Central memory CD8-positive, alpha-beta T cell (primary cell): ENCODE data around the gene IFNA5.

ENCODE experiments used
- ATAC-seq: fragments of 150-1000 bp; cut with Tn5 transposase; replicated peaks from 2 replicates; pipeline ENCODE4 v1.10.0; 2022; ENCODE audit warnings: mild to moderate bottlenecking, moderate FRiP score, moderate number of reproducible peaks; ENCODE audit not compliant: poor library complexity, severe bottlenecking; ENCODE audit errors: extremely low read depth
- DNase-seq, 2 donors: peaks; one replicate each; pipeline ENCODE4 v3.0.0; 2021; ENCODE audit warnings: low spot score in 2 of 2
- H3K27ac Mint-ChIP-seq: one replicate; pipeline ENCODE4 v1.8.0; 2022; ENCODE audit warnings: low read depth, mild to moderate bottlenecking, moderate library complexity, mixed read lengths
- H3K27me3 Mint-ChIP-seq: one replicate; pipeline ENCODE4 v1.8.0; 2022; ENCODE audit warnings: mixed read lengths
- H3K36me3 Mint-ChIP-seq: one replicate; pipeline ENCODE4 v1.8.0; 2022; ENCODE audit warnings: mild to moderate bottlenecking, moderate library complexity, mixed read lengths; ENCODE audit not compliant: insufficient read depth
- H3K4me1 Mint-ChIP-seq: one replicate; pipeline ENCODE4 v1.8.0; 2022; ENCODE audit warnings: mixed read lengths
- H3K4me3 Mint-ChIP-seq: one replicate; pipeline ENCODE4 v1.8.0; 2022; ENCODE audit warnings: mild to moderate bottlenecking, moderate library complexity, mixed read lengths
- H3K9me3 Mint-ChIP-seq: one replicate; pipeline ENCODE4 v1.8.0; 2022; ENCODE audit warnings: mixed read lengths

The IFNA5 gene

DNA sequence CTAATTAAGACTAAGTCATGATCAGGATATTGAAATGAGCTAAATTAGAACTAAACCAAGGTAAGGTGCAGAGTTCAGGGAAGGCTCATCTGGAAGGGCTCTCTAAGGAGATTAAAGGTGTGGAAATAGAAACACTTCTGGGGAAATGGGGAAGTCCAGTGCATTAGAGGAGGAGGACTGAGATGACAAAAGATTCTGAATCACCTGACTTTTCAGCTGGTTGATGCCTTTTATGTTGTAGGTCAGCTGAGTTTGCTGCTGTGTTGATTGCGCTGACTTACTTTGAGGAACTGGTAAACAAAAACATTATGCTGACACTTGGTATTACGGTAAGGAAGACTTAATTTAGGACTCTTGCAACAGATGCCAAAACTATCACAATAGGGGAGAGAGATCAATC, 23.8 kb downstream of the IFNA5 start:
- Mint-ChIP-seq H3K9me3 (peaks cover 3% of the 10 kb centered on the region), H3K4me3 (no peak overlapping the region), H3K27ac (no peak overlapping the region), H3K4me1 (no peaks in the 10 kb centered on the region), H3K36me3 (no peaks in the 10 kb centered on the region), H3K27me3 (peaks cover 48% of the 10 kb centered on the region)
- DNase-seq (no peak), ATAC-seq (no peak)

DNA sequence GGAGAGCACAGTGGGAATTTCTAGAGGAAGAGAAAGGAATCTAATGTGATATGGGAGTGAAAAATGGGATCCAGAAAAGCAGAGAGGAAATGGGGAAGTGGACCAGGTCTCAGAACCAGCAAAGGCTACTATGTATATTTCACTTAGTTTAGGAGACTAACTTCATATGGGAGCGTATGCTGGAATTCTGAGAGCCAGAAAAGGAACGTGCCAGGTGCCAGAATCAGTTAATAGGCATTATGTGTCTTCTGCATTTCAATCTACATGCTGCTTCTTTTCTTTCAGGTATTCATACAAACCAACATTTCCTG, 36.8 kb downstream of the IFNA5 start:
- H3K4me3 Mint-ChIP-seq, result no peak overlapping the region
- H3K27me3 Mint-ChIP-seq, result peaks cover 69% of the 10 kb centered on the region
- DNase-seq (no peak), ATAC-seq (no peak)
- H3K4me1 Mint-ChIP-seq, result no peaks in the 10 kb centered on the region
- no peaks in the 10 kb centered on the region for H3K9me3 Mint-ChIP-seq
- no peaks in the 10 kb centered on the region for H3K36me3 Mint-ChIP-seq
- no peak overlapping the region for H3K27ac Mint-ChIP-seq

DNA sequence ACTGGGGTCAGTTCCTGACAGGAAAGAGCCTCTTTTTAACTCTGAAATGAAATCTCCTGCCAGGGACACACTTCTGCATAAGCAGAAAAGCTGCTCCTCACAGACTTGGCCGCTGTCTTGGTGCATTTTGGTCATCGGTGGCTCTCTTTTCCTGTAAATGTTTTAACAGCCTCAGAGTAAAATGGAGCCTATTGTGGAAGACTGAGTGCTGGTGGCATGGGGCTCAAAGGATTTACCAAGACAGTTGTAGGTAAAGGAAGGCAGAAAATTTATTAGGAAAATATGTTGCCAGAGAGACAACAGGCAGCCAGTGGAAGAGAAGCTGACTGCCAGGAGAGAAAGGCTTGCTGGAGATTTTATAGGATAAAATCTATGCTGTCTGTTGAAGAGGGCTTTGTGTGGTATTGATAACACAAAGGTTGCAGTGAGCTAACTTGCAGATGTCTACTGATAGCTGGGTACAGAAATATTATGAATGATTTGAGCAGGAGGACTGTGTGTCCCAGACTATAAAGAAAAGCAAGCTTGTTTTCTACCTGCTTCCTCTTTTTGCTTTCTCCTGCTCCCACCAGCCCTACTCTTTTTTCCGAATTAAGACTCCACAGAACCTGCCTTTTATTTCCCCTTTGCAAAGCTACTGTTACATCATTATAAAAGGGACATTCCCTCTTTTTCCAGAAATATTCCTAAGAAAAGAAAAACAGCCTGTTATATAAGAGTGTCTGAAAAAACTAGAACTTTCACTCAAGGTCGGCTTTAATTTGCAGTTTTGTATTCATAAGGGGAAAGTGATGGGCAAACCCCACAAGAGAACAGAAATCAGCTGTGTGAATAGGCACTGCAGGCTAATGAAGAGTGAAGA, 37.4 kb downstream of the IFNA5 start:
- DNase-seq (no peak), ATAC-seq (no peak)
- no peaks in the 10 kb centered on the region for H3K9me3 Mint-ChIP-seq
- no peaks in the 10 kb centered on the region for H3K4me1 Mint-ChIP-seq
- H3K27ac Mint-ChIP-seq, result no peak overlapping the region
- no peaks in the 10 kb centered on the region for H3K36me3 Mint-ChIP-seq
- no peak overlapping the region for H3K4me3 Mint-ChIP-seq
- H3K27me3 Mint-ChIP-seq, result peaks cover 65% of the 10 kb centered on the region

DNA sequence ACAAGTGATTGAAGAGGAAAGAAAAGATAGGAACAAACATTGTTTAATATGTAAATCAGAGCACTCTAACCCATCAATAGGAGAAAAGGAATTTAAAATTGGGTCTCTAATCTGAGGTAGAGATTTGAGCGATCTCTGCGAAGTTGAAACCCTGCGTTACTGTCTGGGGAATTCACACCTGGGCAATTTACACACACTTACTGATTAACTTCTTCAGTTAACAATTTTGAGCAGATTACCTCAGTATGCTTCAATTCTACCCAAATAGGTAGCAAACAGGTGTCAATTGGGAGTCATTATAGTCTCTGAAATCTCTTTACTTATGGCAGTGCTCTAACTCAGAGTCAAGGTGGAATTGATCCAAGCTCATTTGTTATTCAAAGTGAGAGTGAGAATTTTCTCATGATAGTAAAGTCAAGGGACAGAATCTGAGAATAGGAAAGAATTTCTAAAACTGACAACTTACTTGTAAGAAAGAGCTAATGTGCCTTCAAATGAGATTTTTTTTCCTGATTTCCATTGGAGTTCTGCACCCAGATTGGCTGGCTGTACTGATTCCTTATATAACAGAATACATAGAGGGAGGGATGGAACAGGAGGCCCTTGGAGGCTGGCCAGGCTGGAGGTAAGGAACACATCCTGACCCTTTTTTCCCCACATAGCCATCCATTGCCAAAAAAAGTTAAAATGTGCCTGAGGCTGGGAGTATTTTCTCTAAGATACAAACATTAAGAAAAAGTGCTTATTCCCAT, 38.2 kb downstream of the IFNA5 start:
- Mint-ChIP-seq H3K4me1 (no peaks in the 10 kb centered on the region), H3K4me3 (no peak overlapping the region), H3K36me3 (no peaks in the 10 kb centered on the region), H3K27me3 (peaks cover 60% of the 10 kb centered on the region), H3K27ac (no peak overlapping the region), H3K9me3 (no peaks in the 10 kb centered on the region)
- ATAC-seq (no peak), DNase-seq (no peak)

DNA sequence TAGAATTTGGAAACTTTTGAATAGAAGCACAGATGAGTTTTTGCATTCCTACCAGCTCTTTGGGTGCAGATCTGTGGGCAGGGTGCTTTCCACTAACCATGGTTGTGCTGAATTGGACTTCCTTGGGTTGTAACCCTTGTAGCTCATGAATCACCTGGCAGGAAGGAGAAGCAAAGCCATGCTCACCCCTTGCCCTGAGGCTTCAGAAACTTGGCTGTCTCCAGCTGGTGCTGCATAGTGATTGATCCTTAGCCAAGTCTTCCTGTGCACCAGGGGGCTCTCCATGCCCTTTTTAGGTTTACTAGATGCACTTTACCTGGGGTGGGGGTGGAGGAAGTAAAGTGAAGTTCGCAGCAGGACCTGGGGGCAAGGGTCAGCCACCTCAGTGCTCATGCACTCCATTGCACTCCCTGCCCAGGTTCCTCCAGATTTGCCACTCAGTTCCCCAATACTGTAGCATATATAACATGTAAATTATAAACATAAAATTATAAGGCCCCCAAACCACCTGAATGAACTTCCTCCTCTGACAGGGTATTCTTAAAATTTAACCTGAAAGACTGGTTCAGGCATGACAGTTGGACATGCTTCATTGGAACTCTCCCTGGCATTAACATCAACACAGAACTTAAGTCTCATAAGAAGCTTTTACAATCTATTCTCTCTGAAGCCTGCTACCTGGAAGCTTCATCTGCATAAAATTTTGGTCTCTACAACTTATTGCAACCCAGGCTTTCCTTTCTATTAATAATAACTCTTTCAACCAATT, 39.5 kb downstream of the IFNA5 start:
- Mint-ChIP-seq H3K27me3 (peaks cover 47% of the 10 kb centered on the region), H3K36me3 (no peaks in the 10 kb centered on the region), H3K4me1 (no peaks in the 10 kb centered on the region), H3K27ac (no peak overlapping the region), H3K4me3 (no peak overlapping the region), H3K9me3 (no peaks in the 10 kb centered on the region)
- no peak for DNase-seq
- no peak for ATAC-seq

DNA sequence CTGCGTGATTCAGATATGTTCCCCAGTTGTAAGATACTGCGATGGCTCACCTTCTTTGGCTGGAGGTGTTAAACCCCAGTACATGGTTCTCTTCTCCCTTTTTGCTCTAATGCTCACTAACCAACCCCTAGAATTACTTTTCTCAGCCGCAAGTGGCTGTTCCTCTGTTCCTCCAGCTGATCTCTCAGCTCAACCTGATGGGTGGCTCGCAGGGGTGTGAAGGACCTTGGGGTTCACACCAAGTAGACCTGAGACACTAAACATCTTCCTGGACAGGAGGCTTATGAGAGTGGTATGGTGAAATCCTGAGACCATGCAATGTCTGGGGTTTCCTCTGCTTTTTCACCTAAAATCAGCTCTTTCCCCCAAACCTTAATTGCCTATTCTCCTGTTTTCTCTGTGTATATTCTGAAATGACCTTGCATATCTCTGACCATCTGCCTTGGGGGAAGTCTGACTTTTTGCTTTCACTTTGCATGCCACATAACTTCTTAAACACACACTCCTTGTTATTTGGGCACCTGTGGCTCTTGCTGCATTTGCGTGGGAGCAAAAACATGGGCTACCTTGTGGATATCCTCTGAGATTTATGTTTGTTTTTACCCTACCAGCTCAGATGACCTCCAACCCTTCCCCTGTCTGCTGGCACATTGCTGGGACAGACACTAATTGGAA, 49.4 kb downstream of the IFNA5 start:
- H3K27ac Mint-ChIP-seq, result no peak overlapping the region
- peaks cover 27% of the 10 kb centered on the region for H3K27me3 Mint-ChIP-seq
- H3K4me1 Mint-ChIP-seq, result peaks cover 6% of the 10 kb centered on the region
- ATAC-seq (no peak), DNase-seq (no peak)
- no peak overlapping the region for H3K4me3 Mint-ChIP-seq
- H3K36me3 Mint-ChIP-seq, result peaks cover 2% of the 10 kb centered on the region
- no peaks in the 10 kb centered on the region for H3K9me3 Mint-ChIP-seq
